Osteocyte (in vitro differentiated cells): ENCODE data around the gene EPHA1. TPM values are rescaled to one million over a fixed set of nuclear protein-coding genes. Genes with fewer than 3 reads are reported as not detected.

Experiments
- DNase-seq: peaks from one replicate; pipeline ENCODE4 v3.0.0; 2021; ENCODE audit warnings: mixed read lengths; ENCODE audit not compliant: unreplicated experiment; ENCODE audit errors: extremely low spot score
- H3K27ac Mint-ChIP-seq: one replicate; pipeline ENCODE4 v1.8.0; 2021; ENCODE audit warnings: mild to moderate bottlenecking, mixed read lengths; ENCODE audit not compliant: unreplicated experiment
- H3K27me3 Mint-ChIP-seq: one replicate; pipeline ENCODE4 v1.8.0; 2021; ENCODE audit warnings: mixed read lengths; ENCODE audit not compliant: unreplicated experiment
- H3K36me3 Mint-ChIP-seq: one replicate; pipeline ENCODE4 v1.8.0; 2021; ENCODE audit warnings: mixed read lengths; ENCODE audit not compliant: unreplicated experiment
- H3K4me1 Mint-ChIP-seq: one replicate; pipeline ENCODE4 v1.8.0; 2021; ENCODE audit warnings: mixed read lengths; ENCODE audit not compliant: unreplicated experiment
- H3K4me3 Mint-ChIP-seq: one replicate; pipeline ENCODE4 v1.8.0; 2021; ENCODE audit warnings: mild to moderate bottlenecking, moderate library complexity, mixed read lengths; ENCODE audit not compliant: unreplicated experiment
- H3K9me3 Mint-ChIP-seq: one replicate; pipeline ENCODE4 v1.8.0; 2021; ENCODE audit warnings: mixed read lengths; ENCODE audit not compliant: unreplicated experiment
- CTCF ChIP-seq: fragments of 200-600 bp; sonication (generic); IDR thresholded peaks from 2 replicates; pipeline ENCODE4 v1.5.0; 2021; ENCODE audit warnings: antibody characterized with exemption, mild to moderate bottlenecking, moderate library complexity
- microRNA-seq: library from miRNA; unstranded; fragments of <30 nt; microRNA quantifications from one replicate; pipeline ENCODE4 v1.1.0, GENCODE V29; 2020; ENCODE audit not compliant: unreplicated experiment
- total RNA-seq: library from RNA; stranded (reverse); gene quantifications from 2 replicates; pipeline ENCODE4 v1.2.1, GENCODE V29; 2021

Gene EPHA1
- total RNA-seq, 1 donor from 2014 or later, result not detected

GRCh38 chr7:143346018-143346417 is 62.6 kb downstream of the EPHA1 start:
- Mint-ChIP-seq H3K27ac (no peak overlapping the region), H3K27me3 (peaks cover 55% of the 10 kb centered on the region), H3K4me3 (no peak overlapping the region), H3K36me3 (no peaks in the 10 kb centered on the region), H3K9me3 (no peaks in the 10 kb centered on the region), H3K4me1 (peaks cover 7% of the 10 kb centered on the region)
- no peak for DNase-seq
- no peak for TF ChIP-seq CTCF

GRCh38 chr7:143345428-143345900 is 63.2 kb downstream of the EPHA1 start:
- Mint-ChIP-seq H3K36me3 (no peaks in the 10 kb centered on the region), H3K27me3 (peaks cover 57% of the 10 kb centered on the region), H3K9me3 (no peaks in the 10 kb centered on the region), H3K4me3 (peak overlapping the region; percentile 46), H3K27ac (no peak overlapping the region), H3K4me1 (peaks cover 7% of the 10 kb centered on the region)
- DNase-seq, result no peak
- peak; percentile 46 for TF ChIP-seq CTCF

GRCh38 chr7:143343596-143343995 is 65.1 kb downstream of the EPHA1 start:
- no peak overlapping the region for H3K4me3 Mint-ChIP-seq
- H3K27me3 Mint-ChIP-seq, result peaks cover 55% of the 10 kb centered on the region
- no peak for TF ChIP-seq CTCF
- no peak overlapping the region for H3K27ac Mint-ChIP-seq
- no peak for DNase-seq
- no peaks in the 10 kb centered on the region for H3K9me3 Mint-ChIP-seq
- H3K4me1 Mint-ChIP-seq, result peaks cover 7% of the 10 kb centered on the region
- H3K36me3 Mint-ChIP-seq, result no peaks in the 10 kb centered on the region

- Mint-ChIP-seq H3K27ac (no peak overlapping the region), H3K4me1 (peaks cover 7% of the 10 kb centered on the region), H3K36me3 (no peaks in the 10 kb centered on the region), H3K27me3 (peaks cover 53% of the 10 kb centered on the region), H3K9me3 (no peaks in the 10 kb centered on the region), H3K4me3 (no peak overlapping the region)
- no peak for DNase-seq
- TF ChIP-seq CTCF, result no peak
These were observed 66.8 kb downstream of the EPHA1 start for GRCh38 chr7:143341842-143342241.

Small RNAs within 50 kb of the gene (microRNA-seq; reads per million reads assigned to microRNA genes)
- gene MIR6892, result not detected

Other genes starting within 250 kb of the EPHA1 start
- not detected in 2 replicates for gene TAS2R39, start 225.4 kb downstream of the EPHA1 start, total RNA-seq
- not detected in 2 replicates for gene TAS2R40, start 186.8 kb downstream of the EPHA1 start, total RNA-seq
- gene GSTK1, start 145.4 kb downstream of the EPHA1 start, total RNA-seq, result 141 and 147 TPM in 2 replicates
- not detected in 2 replicates for gene TMEM139, start 123.9 kb downstream of the EPHA1 start, total RNA-seq
- gene CASP2, start 120.5 kb downstream of the EPHA1 start, total RNA-seq, result 47.5 and 51.4 TPM in 2 replicates
- not detected in 2 replicates for gene CLCN1, start 92.7 kb downstream of the EPHA1 start, total RNA-seq
- 17.0 and 18.4 TPM in 2 replicates for gene FAM131B, start 46.1 kb downstream of the EPHA1 start, total RNA-seq
- 370 and 412 TPM in 2 replicates for gene ZYX, start 27.5 kb downstream of the EPHA1 start, total RNA-seq
- gene TAS2R60, start 34.6 kb upstream of the EPHA1 start, total RNA-seq, result not detected in 2 replicates
- gene TAS2R41, start 69.0 kb upstream of the EPHA1 start, total RNA-seq, result not detected in 2 replicates
- gene CTAGE15, start 162.9 kb upstream of the EPHA1 start, total RNA-seq, result not detected in 2 replicates
- 2.2 and 2.5 TPM in 2 replicates for gene TCAF2, start 212.1 kb upstream of the EPHA1 start, total RNA-seq